ENCODE measurements around the gene CD164.

The CD164 gene

DNA sequence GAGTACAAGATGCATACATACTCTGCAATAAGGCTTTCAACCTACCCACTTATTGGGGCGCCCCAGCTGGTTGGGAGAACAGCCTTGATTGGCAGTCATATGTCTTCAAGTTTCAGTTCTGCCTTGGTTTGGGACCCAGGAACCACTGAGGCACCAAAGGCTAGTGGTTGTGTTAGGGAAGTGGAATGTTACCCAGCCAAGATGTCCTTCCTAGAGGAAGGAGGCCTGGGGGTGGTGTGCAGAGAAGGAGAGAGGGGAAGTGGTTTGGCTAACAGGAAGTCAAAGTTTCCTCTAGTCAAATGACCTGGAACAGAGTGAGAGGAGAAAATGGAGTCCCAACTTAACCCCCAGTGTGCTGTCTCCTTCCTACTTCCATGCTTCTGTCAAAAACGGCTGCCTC, 59.4 kb downstream of the CD164 start:
- no peak overlapping the region for H3K9ac ChIP-seq (ENCODE audit: low read length)
- H3K4me1 ChIP-seq (ENCODE audit: control insufficient read depth, low read depth, low read length) = no peaks in the 10 kb centered on the region
- no peak overlapping the region for H3K27ac ChIP-seq (ENCODE audit: low read length)
- H3K27me3 ChIP-seq (ENCODE audit: control insufficient read depth, insufficient read depth, low read length) = no peaks in the 10 kb centered on the region
- H3K9me3 ChIP-seq (ENCODE audit: control insufficient read depth, low read depth, low read length) = no peaks in the 10 kb centered on the region
- H3K36me3 ChIP-seq (ENCODE audit: control insufficient read depth, low read depth, low read length) = no peaks in the 10 kb centered on the region
- no peak overlapping the region for H3K4me3 ChIP-seq (ENCODE audit: low read length)

DNA sequence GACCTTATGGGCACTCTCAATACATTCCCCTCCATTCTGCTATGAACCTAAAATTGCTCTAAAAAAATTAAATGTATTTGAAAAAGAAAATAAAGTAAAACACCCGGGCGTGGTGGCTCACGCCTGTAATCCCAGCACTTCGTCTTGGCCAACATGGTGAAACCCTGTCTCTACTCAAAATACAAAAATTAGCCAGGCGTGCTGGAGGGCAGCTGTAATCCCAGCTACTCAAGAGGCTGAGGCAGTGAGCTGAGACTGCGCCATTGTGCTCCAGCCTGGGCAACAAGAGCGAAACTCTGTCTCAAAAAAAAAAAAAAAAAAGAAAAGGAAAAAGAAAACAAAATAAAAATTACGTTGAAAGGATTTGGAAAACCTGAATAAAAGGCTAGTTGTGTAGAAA, 60.5 kb downstream of the CD164 start:
- Histone ChIP-seq H3K27me3 (ENCODE audit: control insufficient read depth, insufficient read depth, low read length) (no peaks in the 10 kb centered on the region), H3K27ac (ENCODE audit: low read length) (no peak overlapping the region), H3K36me3 (ENCODE audit: control insufficient read depth, low read depth, low read length) (no peaks in the 10 kb centered on the region), H3K9me3 (ENCODE audit: control insufficient read depth, low read depth, low read length) (no peaks in the 10 kb centered on the region), H3K9ac (ENCODE audit: low read length) (no peak overlapping the region), H3K4me1 (ENCODE audit: control insufficient read depth, low read depth, low read length) (no peaks in the 10 kb centered on the region), H3K4me3 (ENCODE audit: low read length) (no peak overlapping the region)

DNA sequence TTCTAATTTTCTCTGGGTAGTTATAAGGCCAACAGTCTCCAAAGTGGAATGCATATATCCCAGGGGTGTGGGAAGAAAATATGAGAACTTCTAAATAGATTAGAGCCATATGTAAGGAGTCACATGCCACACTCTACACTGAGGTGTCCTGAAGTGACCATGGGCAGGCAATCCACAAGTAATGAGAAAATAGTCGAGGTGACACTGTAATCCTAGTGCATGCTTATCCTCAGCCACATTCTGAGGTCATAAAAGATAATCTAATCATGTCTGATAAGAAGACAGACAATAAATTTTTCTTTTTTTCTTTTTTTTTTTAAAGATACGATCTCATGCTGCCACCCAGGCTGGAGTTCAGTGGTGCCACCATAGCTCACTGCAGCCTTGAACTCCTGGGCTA, 62.2 kb downstream of the CD164 start:
- Histone ChIP-seq H3K4me1 (ENCODE audit: control insufficient read depth, low read depth, low read length) (no peaks in the 10 kb centered on the region), H3K4me3 (ENCODE audit: low read length) (no peak overlapping the region), H3K9ac (ENCODE audit: low read length) (no peak overlapping the region), H3K27me3 (ENCODE audit: control insufficient read depth, insufficient read depth, low read length) (no peaks in the 10 kb centered on the region), H3K27ac (ENCODE audit: low read length) (no peak overlapping the region), H3K9me3 (ENCODE audit: control insufficient read depth, low read depth, low read length) (no peaks in the 10 kb centered on the region), H3K36me3 (ENCODE audit: control insufficient read depth, low read depth, low read length) (no peaks in the 10 kb centered on the region)

GRCh38 chr6:109318328-109318876, 63.9 kb downstream of the CD164 start:
- H3K36me3 ChIP-seq (ENCODE audit: control insufficient read depth, low read depth, low read length) = no peaks in the 10 kb centered on the region

DNA sequence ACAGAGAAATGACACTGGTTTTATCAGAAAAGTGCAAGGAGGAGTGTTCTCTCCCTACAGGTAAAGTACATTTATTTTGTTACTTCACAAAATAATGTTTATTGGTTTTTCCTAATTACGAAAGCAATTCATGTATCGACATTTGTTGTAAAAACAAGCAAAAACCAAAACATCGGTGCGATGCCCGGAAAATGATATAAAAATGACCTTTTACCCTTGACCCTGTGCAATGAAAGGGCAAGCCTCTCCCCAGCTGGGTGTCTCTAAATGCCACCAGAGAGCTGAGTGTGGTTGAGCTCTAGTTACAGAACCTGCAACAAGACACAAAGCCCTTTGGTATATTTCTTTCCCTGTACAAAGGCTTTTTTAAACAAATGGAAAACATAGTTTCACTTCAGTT, 65.4 kb downstream of the CD164 start:
- no peak overlapping the region for H3K27ac ChIP-seq (ENCODE audit: low read length)
- no peaks in the 10 kb centered on the region for H3K9me3 ChIP-seq (ENCODE audit: control insufficient read depth, low read depth, low read length)
- H3K4me1 ChIP-seq (ENCODE audit: control insufficient read depth, low read depth, low read length) = no peaks in the 10 kb centered on the region
- H3K9ac ChIP-seq (ENCODE audit: low read length) = no peak overlapping the region
- no peaks in the 10 kb centered on the region for H3K27me3 ChIP-seq (ENCODE audit: control insufficient read depth, insufficient read depth, low read length)
- no peaks in the 10 kb centered on the region for H3K36me3 ChIP-seq (ENCODE audit: control insufficient read depth, low read depth, low read length)
- H3K4me3 ChIP-seq (ENCODE audit: low read length) = no peak overlapping the region

More at GRCh38 chr6:109318328-109318876, 63.9 kb downstream of the CD164 start:
- Histone ChIP-seq H3K9me3 (ENCODE audit: control insufficient read depth, low read depth, low read length) (no peaks in the 10 kb centered on the region), H3K4me1 (ENCODE audit: control insufficient read depth, low read depth, low read length) (no peaks in the 10 kb centered on the region), H3K9ac (ENCODE audit: low read length) (no peak overlapping the region), H3K4me3 (ENCODE audit: low read length) (no peak overlapping the region), H3K27ac (ENCODE audit: low read length) (no peak overlapping the region), H3K27me3 (ENCODE audit: control insufficient read depth, insufficient read depth, low read length) (no peaks in the 10 kb centered on the region)

All from iPS-18a (cell line).